Renal cortex interstitium (tissue), 11 donors: ENCODE measurements around the gene NMRK1. TPM values are rescaled to one million over a fixed set of nuclear protein-coding genes. Genes with fewer than 3 reads are reported as not detected.
A peak's percentile ranks its signal among the peaks of the same experiment; 100 is the strongest.

ENCODE experiments used
- DNase-seq, 11 donors: peaks; one replicate each; pipeline ENCODE4 v3.0.0-alpha.2; 2013; ENCODE audit warnings: low read depth in 9 of 11, low spot score in 4 of 11; ENCODE audit errors: extremely low read depth in 1 of 11
- polyA plus RNA-seq, 3 donors: library from polyadenylated mRNA; unstranded; fragments of 120-200 nt; gene quantifications; one replicate each; pipeline ENCODE4 v1.2.1, GENCODE V29; 2013; ENCODE audit not compliant: insufficient read length in 3 of 3

The NMRK1 gene
- polyA plus RNA-seq, 3 donors, result 18.7 to 28.4 (median 22.2) TPM

DNA sequence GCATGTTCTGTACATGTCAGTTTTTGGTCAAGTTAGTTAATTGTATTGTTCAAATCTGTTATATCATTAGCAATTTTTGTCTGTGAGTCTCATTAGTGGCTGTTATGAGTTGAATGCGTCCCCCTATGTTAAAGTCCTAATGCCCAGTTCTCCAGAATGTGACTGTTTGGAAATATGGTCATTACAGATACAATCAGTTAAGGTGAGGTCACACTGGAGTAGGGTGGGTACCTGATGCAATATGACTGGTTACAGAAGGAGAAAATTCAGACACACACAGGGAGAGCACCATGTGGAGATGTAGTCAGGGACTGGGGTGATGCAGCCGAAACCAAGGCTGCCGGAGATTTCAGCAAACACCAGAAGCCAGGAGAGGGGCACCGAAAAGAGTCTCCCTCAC, 15.1 kb downstream of the NMRK1 start:
- DNase-seq, result no peak

- no peak for DNase-seq
Measured at GRCh38 chr9:75071530-75072122, 16.3 kb downstream of the NMRK1 start.

DNA sequence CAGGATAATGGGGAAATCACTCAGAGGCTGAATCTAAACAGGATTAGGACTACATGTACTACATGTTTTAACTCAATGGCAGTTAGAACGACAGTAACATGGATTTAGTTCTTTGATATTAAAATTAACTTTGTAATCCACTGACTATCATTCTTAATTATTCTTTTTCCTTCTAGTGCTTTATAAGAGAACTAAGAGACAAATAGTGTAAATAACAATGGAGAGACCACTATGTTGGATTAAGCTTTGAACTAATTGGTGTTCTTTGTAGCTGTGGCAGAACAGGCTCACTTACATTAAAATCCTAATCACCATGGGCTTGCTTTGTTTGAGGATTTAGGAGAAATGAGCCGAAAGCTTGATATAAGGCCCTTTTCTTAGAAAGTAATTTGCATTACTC, 18.8 kb downstream of the NMRK1 start:
- DNase-seq, result no peak

GRCh38 chr9:75067894-75068293, 20.1 kb downstream of the NMRK1 start:
- DNase-seq, result no peak

DNA sequence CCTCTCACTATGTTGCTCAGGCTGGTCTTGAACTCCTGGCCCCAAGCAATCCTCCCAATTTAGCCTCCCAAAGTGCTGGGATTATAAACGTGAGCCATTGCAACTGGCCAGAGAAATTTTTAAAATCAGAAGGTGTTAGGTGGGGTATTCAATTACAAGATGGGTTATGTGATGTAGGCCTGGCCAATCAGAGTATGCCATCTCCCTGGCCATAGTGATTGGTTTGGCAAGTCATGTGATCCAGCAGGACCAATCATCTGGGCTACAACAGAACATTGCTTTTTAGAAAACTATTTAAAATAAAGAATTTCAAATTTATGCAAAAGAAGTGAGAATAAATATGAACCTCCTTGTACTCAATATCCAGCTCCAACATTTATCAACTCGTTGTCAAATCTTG, 22.4 kb downstream of the NMRK1 start:
- DNase-seq, result no peak

DNA sequence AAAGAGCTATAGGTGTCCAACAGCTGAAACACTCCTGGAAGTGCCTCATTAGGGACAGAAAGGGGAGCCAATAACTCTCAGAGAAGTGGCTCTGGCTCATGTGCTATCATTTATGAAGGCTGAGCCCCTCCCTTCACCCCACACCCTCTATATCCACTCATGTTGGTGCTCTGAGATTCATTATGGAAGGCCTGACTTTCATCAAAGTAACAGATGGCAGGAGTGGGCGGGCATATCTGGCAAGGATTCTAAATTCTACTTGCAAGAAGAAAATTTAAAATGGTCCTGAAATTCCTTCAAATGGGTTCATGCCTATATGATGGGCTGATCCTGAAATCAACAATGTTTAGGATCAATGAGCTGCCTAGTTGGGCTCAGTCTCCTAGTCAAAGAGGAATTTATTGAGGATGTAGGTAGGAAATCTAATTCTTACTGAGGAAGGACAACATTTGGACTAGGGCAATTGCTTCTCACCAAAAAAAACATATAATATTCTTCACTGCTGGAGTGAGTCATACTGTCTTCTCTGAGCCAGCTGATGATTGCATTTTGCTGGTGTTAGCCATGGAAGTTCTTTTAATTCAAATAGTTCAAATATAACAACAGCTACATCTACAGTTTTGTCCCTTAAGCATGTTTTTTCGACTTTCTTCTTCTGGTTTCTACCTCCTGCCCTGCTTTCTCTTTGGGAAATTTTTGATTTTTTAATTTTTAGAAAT, 23.5 kb downstream of the NMRK1 start:
- DNase-seq, result no peak

- no peak for DNase-seq
Measured at GRCh38 chr9:75063556-75064305, 24.2 kb downstream of the NMRK1 start.

GRCh38 chr9:75061169-75061568, 26.8 kb downstream of the NMRK1 start:
- no peak for DNase-seq

GRCh38 chr9:75054368-75055001, 33.5 kb downstream of the NMRK1 start:
- DNase-seq, result no peak

- DNase-seq, result no peak
Measured at GRCh38 chr9:75053869-75054268, 34.1 kb downstream of the NMRK1 start.

GRCh38 chr9:75051285-75051684, 36.7 kb downstream of the NMRK1 start:
- DNase-seq, result no peak

DNA sequence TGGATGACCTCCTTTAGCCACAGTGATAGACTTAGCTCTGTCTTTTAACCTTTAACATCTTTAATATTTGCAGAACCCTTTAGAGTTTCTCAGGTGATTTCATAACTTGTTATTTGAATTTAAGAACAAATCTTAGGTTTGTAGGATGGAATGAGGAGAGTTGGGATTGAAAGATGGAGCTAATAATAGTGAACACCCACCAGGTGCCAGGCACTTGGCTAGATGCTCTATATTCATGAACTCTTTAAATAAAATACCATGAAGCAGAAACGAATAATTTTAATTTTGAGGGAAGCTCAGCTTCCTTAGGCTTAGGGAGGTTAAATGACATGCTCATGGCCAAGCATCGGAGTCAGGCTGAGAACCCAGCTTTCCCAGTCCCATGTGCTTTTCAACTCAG, 40.4 kb downstream of the NMRK1 start:
- DNase-seq, result no peak

- DNase-seq, result no peak
Measured at GRCh38 chr9:75046725-75047345, 41.1 kb downstream of the NMRK1 start.

GRCh38 chr9:75041041-75041440, 46.9 kb downstream of the NMRK1 start:
- no peak for DNase-seq

GRCh38 chr9:75039801-75040200, 48.2 kb downstream of the NMRK1 start:
- DNase-seq, result no peak

GRCh38 chr9:75039009-75039408, 48.9 kb downstream of the NMRK1 start:
- no peak for DNase-seq

GRCh38 chr9:75036793-75037192, 51.2 kb downstream of the NMRK1 start:
- no peak for DNase-seq

GRCh38 chr9:75033791-75034473, 54.0 kb downstream of the NMRK1 start:
- DNase-seq, result peak in 5 of 11 donors; percentile 10 to 39 (median 27)
